OCI-LY1 (cell line): ENCODE measurements around the gene DGCR8.

ENCODE experiments used
- H2AFZ ChIP-seq: fragments of 200-600 bp; sonication (generic), shearing (Covaris generic); 2 replicates; pipeline ENCODE4 v1.6.0; 2014; ENCODE audit warnings: antibody characterized with exemption, mild to moderate bottlenecking, low read length
- H3F3A ChIP-seq: fragments of 200-600 bp; sonication (generic), shearing (Covaris generic); 2 replicates; pipeline ENCODE4 v1.6.0; 2014; ENCODE audit warnings: mild to moderate bottlenecking, antibody characterized with exemption, low read length, moderate library complexity; ENCODE audit not compliant: insufficient read depth
- H3K27ac ChIP-seq: fragments of 200-600 bp; sonication (generic); 2 replicates; pipeline ENCODE4 v1.5.1; 2014; ENCODE audit warnings: low read length, mixed run types, mild to moderate bottlenecking, low read depth; ENCODE audit not compliant: poor library complexity, severe bottlenecking
- H3K27me3 ChIP-seq: fragments of 200-600 bp; sonication (generic); 2 replicates; pipeline ENCODE4 v1.6.0; 2014; ENCODE audit warnings: antibody characterized with exemption, mild to moderate bottlenecking, low read length, moderate library complexity; ENCODE audit not compliant: insufficient read depth
- H3K36me3 ChIP-seq: fragments of 200-600 bp; sonication (generic); 2 replicates; pipeline ENCODE4 v1.6.1; 2014; ENCODE audit warnings: mild to moderate bottlenecking, antibody characterized with exemption, low read length, moderate library complexity, mixed read lengths; ENCODE audit not compliant: insufficient read depth
- H3K4me1 ChIP-seq: fragments of 200-600 bp; sonication (generic); 2 replicates; pipeline ENCODE4 v1.5.1; 2014; ENCODE audit warnings: mild to moderate bottlenecking, low read length, moderate library complexity; ENCODE audit not compliant: insufficient read depth, severe bottlenecking
- H3K4me2 ChIP-seq: fragments of 200-600 bp; sonication (generic), shearing (Covaris generic); 2 replicates; pipeline ENCODE4 v1.6.1; 2014; ENCODE audit warnings: low read length
- H3K4me3 ChIP-seq: fragments of 200-600 bp; sonication (generic); 2 replicates; pipeline ENCODE4 v1.5.1; 2014; ENCODE audit warnings: low read length, low read depth, mild to moderate bottlenecking, mixed read lengths; ENCODE audit not compliant: poor library complexity, severe bottlenecking
- H3K79me2 ChIP-seq: fragments of 200-600 bp; shearing (Covaris generic); 2 replicates; pipeline ENCODE4 v1.6.1; 2016; ENCODE audit warnings: mixed run types, low read length, mixed read lengths; ENCODE audit not compliant: insufficient read depth
- H3K9ac ChIP-seq: fragments of 200-600 bp; sonication (generic), shearing (Covaris generic); 2 replicates; pipeline ENCODE4 v1.6.1; 2014; ENCODE audit warnings: mild to moderate bottlenecking, low read length, mixed read lengths
- H3K9me2 ChIP-seq: fragments of 200-600 bp; sonication (generic), shearing (Covaris generic); 2 replicates; pipeline ENCODE4 v1.6.1; 2014; ENCODE audit warnings: low read depth, mild to moderate bottlenecking, low read length, mixed read lengths
- H3K9me3 ChIP-seq: fragments of 200-600 bp; shearing (Covaris generic); 2 replicates; pipeline ENCODE4 v1.6.1; 2014; ENCODE audit warnings: low read length, mixed read lengths
- H4K20me1 ChIP-seq: fragments of 200-600 bp; sonication (generic), shearing (Covaris generic); 2 replicates; pipeline ENCODE4 v1.6.0; 2016; ENCODE audit warnings: mild to moderate bottlenecking, low read length; ENCODE audit not compliant: insufficient read depth
- CTCF ChIP-seq: fragments of 200-600 bp; sonication (generic), shearing (Covaris generic); IDR thresholded peaks from 2 replicates; pipeline ENCODE4 v1.5.1; 2017; ENCODE audit warnings: mild to moderate bottlenecking, antibody characterized with exemption, low read length, moderate library complexity, mixed read lengths
- EZH2 ChIP-seq: fragments of 200-600 bp; sonication (generic), shearing (Covaris generic); IDR thresholded peaks from 2 replicates; pipeline ENCODE4 v1.8.0; 2017; ENCODE audit warnings: borderline replicate concordance, mixed run types, mild to moderate bottlenecking, antibody characterized with exemption, low read length, moderate library complexity, mixed read lengths

Gene DGCR8

GRCh38 chr22:20056696-20057386 is 23.2 kb upstream of the DGCR8 start:
- H3K4me1 ChIP-seq, result no peaks in the 10 kb centered on the region
- no peak overlapping the region for H2AFZ ChIP-seq
- no peak overlapping the region for H3K4me2 ChIP-seq
- no peak for TF ChIP-seq EZH2
- TF ChIP-seq CTCF, result no peak
- H4K20me1 ChIP-seq, result no peaks in the 10 kb centered on the region
- H3K36me3 ChIP-seq, result peaks cover 25% of the 10 kb centered on the region; the same call in 1 of the 2 replicates
- no peak overlapping the region for H3K4me3 ChIP-seq
- no peaks in the 10 kb centered on the region for H3F3A ChIP-seq
- no peak overlapping the region for H3K9ac ChIP-seq
- no peaks in the 10 kb centered on the region for H3K9me3 ChIP-seq
- H3K27ac ChIP-seq, result no peak overlapping the region
- no peaks in the 10 kb centered on the region for H3K27me3 ChIP-seq
- H3K79me2 ChIP-seq, result no peaks in the 10 kb centered on the region
- H3K9me2 ChIP-seq, result no peaks in the 10 kb centered on the region

GRCh38 chr22:20057596-20058268 is 22.3 kb upstream of the DGCR8 start:
- no peak overlapping the region for H3K27ac ChIP-seq
- no peaks in the 10 kb centered on the region for H4K20me1 ChIP-seq
- H3K4me2 ChIP-seq, result no peak overlapping the region
- TF ChIP-seq EZH2 (no peak), CTCF (no peak)
- H3K9ac ChIP-seq, result no peak overlapping the region
- H3K79me2 ChIP-seq, result no peaks in the 10 kb centered on the region
- no peaks in the 10 kb centered on the region for H3F3A ChIP-seq
- no peaks in the 10 kb centered on the region for H3K4me1 ChIP-seq
- no peaks in the 10 kb centered on the region for H3K9me3 ChIP-seq
- H3K27me3 ChIP-seq, result no peaks in the 10 kb centered on the region
- no peaks in the 10 kb centered on the region for H3K9me2 ChIP-seq
- H3K4me3 ChIP-seq, result no peak overlapping the region
- no peak overlapping the region for H2AFZ ChIP-seq
- H3K36me3 ChIP-seq, result peaks cover 24% of the 10 kb centered on the region; the same call in 1 of the 2 replicates

GRCh38 chr22:20058989-20059770 is 20.9 kb upstream of the DGCR8 start:
- Histone ChIP-seq H3K27ac (no peak overlapping the region), H3K27me3 (no peaks in the 10 kb centered on the region), H3K9me3 (no peaks in the 10 kb centered on the region), H3K36me3 (peaks cover 14% of the 10 kb centered on the region; the same call in 1 of the 2 replicates), H3K4me3 (no peak overlapping the region), H2AFZ (no peak overlapping the region), H3K9me2 (no peaks in the 10 kb centered on the region), H3K79me2 (no peaks in the 10 kb centered on the region), H3K4me2 (no peak overlapping the region), H3K9ac (no peak overlapping the region), H3F3A (no peaks in the 10 kb centered on the region), H3K4me1 (no peaks in the 10 kb centered on the region), H4K20me1 (no peaks in the 10 kb centered on the region)
- TF ChIP-seq CTCF, result no peak
- no peak for TF ChIP-seq EZH2
